Brain microvascular endothelial cell (primary cell): ENCODE measurements around the gene PGLYRP3.

Experiments
- DNase-seq: peaks from one replicate; pipeline ENCODE4 v3.0.0-alpha.2; 2020
- H3K27ac ChIP-seq: fragments of 250-450 bp; sonication (Bioruptor Pico); 2 replicates; pipeline ENCODE4 v1.5.1; 2020; ENCODE audit warnings: mild to moderate bottlenecking, moderate library complexity
- H3K27me3 ChIP-seq: fragments of 250-450 bp; sonication (Bioruptor Pico); replicated peaks from 2 replicates; pipeline ENCODE4 v1.5.1; 2020; ENCODE audit warnings: mild to moderate bottlenecking
- H3K36me3 ChIP-seq: fragments of 250-450 bp; sonication (Bioruptor Pico); replicated peaks from 2 replicates; pipeline ENCODE4 v1.5.1; 2020; ENCODE audit warnings: mild to moderate bottlenecking
- H3K4me3 ChIP-seq: 2 replicates; pipeline ENCODE4 v1.5.1; 2011; ENCODE audit warnings: low read depth, mild to moderate bottlenecking, control low read depth, low read length, moderate library complexity
- in situ Hi-C: cut with HindIII; loops from 2 replicates; pipeline ENCODE4 v1.10.0; 2017; ENCODE audit warnings: low sequenced_read_pairs, low pct_ligation_motif_present
- TF ChIP-seq, protein P1 (sequence below): IDR thresholded peaks from 2 replicates; pipeline ENCODE4 v1.5.1; 2011; ENCODE audit warnings: low read depth, mild to moderate bottlenecking, moderate library complexity, low read length, control low read depth, inconsistent platforms; ENCODE audit errors: missing control alignments

The PGLYRP3 gene

DNA sequence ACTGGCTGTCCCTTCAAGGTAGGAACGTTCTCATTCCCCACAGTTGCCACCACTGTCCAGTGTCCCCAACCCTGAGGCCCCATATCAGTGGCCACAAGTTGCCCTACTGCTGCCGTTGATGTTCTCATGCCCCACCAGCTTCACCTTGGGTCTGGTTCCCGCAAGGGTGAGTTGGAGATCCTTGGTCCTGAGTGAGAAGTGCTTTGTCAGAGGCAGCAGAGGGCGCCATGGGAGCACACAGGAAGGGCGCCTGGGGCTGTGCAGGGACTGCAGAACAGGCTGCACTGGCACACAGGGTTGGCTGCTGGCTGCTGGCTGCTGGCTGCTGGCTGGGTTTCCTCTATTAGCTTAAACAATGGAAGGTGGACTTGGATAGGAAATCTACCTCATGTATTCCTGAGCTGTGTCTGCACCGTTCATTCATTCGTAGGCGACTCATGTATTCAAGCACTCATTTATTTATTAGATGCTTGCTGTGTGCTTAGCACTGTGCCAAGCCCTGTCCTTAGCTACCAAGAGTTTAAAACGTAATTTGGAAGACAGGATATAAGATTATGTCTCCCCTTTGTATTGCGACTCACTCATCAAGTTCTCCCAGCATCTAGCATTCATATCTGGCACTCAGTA lies 42.8 kb upstream of the PGLYRP3 start:
- Histone ChIP-seq H3K27ac (no peak overlapping the region), H3K4me3 (no peak overlapping the region), H3K27me3 (peaks cover 3% of the 10 kb centered on the region), H3K36me3 (no peaks in the 10 kb centered on the region)
- TF ChIP-seq, protein P1, sequence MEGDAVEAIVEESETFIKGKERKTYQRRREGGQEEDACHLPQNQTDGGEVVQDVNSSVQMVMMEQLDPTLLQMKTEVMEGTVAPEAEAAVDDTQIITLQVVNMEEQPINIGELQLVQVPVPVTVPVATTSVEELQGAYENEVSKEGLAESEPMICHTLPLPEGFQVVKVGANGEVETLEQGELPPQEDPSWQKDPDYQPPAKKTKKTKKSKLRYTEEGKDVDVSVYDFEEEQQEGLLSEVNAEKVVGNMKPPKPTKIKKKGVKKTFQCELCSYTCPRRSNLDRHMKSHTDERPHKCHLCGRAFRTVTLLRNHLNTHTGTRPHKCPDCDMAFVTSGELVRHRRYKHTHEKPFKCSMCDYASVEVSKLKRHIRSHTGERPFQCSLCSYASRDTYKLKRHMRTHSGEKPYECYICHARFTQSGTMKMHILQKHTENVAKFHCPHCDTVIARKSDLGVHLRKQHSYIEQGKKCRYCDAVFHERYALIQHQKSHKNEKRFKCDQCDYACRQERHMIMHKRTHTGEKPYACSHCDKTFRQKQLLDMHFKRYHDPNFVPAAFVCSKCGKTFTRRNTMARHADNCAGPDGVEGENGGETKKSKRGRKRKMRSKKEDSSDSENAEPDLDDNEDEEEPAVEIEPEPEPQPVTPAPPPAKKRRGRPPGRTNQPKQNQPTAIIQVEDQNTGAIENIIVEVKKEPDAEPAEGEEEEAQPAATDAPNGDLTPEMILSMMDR = peak; percentile 70
- in situ Hi-C loops = loop anchor here (25.0 kb wide), 1 partner anchor 132 kb away; no protein-coding TSS in a partner anchor
- DNase-seq = peak; percentile 18

DNA sequence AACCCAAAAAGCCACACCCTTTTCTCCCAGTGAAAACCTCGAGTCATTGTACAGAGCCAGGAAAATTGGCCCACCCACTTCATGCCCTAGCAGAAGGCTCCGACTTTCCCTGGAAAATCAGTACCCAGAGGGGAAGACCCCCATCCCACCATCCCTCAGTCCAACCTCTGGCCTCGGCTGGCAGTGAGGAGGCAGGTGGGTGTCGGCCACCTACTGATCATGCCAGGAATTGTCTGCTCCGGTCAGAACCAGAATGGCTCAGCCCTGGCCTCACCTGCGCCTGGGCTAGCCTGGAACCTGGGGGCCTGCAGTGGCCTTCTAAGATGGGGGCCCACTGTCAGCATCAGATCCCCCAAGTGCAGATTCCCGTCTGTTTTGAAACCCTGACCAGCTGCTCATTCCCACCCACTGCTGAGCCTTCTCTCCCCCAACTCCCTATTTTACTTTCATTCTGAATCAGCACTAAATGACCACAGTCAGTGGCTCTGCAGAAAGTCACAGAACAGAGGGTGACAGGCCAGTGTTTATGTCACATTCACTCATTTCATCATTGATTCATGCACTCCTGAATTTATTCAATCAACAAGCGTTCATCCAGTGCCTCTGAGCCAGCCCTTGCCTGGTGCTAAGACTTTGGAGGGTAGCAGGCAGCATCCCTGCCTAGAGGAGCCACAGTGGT lies 41.9 kb upstream of the PGLYRP3 start:
- Histone ChIP-seq H3K36me3 (no peaks in the 10 kb centered on the region), H3K27ac (no peak overlapping the region), H3K4me3 (no peak overlapping the region), H3K27me3 (peaks cover 3% of the 10 kb centered on the region)
- in situ Hi-C loops = loop anchor here (25.0 kb wide), 1 partner anchor 133 kb away; no protein-coding TSS in a partner anchor
- DNase-seq = no peak
- TF ChIP-seq, protein P1 = peak; percentile 9

DNA sequence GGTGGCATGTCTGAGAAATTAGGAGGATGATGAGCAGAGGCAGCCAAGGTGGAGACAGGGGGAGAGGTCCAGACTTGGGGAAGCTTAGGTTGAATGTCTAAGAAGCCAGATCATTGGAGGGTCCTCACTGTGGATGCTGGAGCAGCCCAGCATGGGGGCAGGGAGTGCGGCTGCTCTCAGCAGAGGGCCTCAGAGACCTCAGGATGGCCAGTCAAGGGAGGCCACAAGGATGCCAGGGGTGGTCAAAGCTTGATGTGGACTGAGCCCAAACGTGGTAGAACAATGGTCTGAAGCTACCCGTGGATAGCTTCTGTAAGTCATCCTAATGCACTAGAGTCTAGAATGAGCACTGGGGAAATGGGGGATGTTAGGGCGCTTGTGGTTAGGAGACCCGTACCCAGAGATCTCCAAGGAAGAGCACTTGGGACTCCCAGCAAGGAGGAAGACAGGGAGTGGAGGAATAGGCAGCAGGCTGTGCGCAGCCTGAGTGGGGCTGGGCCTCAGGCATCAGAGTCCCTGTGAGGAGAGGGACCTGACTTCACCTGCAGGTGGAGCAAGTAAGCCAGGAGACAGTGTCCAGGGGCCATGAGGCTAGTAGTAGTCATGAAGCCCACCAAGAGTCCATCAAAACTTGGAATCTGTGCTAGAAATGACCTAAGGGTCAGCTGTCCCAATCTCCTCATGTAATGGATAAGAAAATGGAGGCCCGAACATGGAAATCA lies 40.6 kb upstream of the PGLYRP3 start:
- no peak for DNase-seq
- Histone ChIP-seq H3K27ac (no peak overlapping the region), H3K27me3 (peaks cover 3% of the 10 kb centered on the region), H3K36me3 (no peaks in the 10 kb centered on the region), H3K4me3 (no peak overlapping the region)
- TF ChIP-seq, protein P1 = peak; percentile 63
- in situ Hi-C loops = loop anchor here (25.0 kb wide), 1 partner anchor 134 kb away; no protein-coding TSS in a partner anchor

DNA sequence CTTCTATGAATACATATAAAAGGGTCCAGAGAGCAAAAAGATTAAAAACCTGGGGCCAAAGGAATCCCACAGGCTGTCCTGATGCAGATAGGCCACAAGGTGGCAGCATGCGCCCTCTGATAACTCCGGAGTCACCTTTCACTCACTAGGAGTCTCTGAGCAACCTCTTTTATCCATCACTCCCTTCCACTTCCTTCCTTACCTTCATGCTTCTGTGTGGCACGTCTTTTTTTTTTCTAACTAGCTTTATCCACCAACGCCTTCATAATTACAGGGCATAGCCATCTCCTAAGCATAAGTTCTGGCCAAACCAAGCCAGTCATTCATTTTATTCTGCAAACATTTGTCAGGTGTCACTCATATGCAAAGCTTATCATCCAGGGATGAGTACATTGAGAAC lies 39.8 kb upstream of the PGLYRP3 start:
- no peaks in the 10 kb centered on the region for H3K36me3 ChIP-seq
- H3K4me3 ChIP-seq = no peak overlapping the region
- in situ Hi-C loops = loop anchor here (25.0 kb wide), 1 partner anchor 135 kb away; no protein-coding TSS in a partner anchor
- peaks cover 3% of the 10 kb centered on the region for H3K27me3 ChIP-seq
- no peak overlapping the region for H3K27ac ChIP-seq
- DNase-seq = peak; percentile 58
- TF ChIP-seq, protein P1 = peak; percentile 92

DNA sequence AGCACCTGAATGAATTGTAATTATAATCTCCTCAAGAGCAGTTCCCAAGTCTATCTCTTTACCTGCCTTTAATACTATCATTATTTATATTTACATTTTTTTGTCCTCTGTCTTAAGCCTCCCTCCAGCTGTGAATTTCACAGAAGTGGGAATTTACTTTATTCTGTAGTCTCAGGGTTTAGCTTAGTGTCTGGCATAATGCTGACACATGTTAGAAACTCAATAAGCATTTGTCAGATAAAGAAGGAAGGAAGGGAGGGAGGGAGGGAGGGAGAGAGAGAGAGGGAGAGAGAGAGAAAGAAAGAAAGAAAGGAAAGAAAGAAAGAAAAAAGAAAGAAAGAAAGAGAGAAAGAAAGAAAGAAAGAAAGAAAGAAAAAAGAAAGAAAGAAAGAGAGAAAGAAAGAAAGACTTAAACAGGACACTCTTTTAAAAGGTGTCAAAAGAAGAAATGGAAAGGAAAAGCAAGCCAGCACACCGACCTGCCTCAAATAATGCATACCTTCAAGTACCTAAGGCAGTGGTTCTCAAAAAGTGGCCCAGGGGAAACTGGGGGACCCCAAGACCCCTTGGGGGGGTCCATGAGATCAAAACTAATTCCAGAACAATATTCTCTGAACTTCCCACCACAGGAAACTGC lies 37.7 kb upstream of the PGLYRP3 start:
- H3K36me3 ChIP-seq = no peaks in the 10 kb centered on the region
- no peaks in the 10 kb centered on the region for H3K27me3 ChIP-seq
- in situ Hi-C loops = loop anchor here (25.0 kb wide), 1 partner anchor 137 kb away; no protein-coding TSS in a partner anchor
- H3K4me3 ChIP-seq = no peak overlapping the region
- TF ChIP-seq, protein P1 = no peak
- H3K27ac ChIP-seq = no peak overlapping the region
- no peak for DNase-seq
